Thyroid gland (tissue), 4 donors: ENCODE results near the gene SUOX.

Experiments used
- CTCF ChIP-seq, 6 experiments: fragments of 200-600 bp in 3 of 6; fragments of 450-650 bp in 3 of 6; sonication (generic) in 3 of 6; IDR thresholded peaks; one replicate each; pipeline ENCODE4 v1.5.1; 2016 to 2019; ENCODE audit warnings: antibody characterized with exemption in 6 of 6, mild to moderate bottlenecking in 2 of 6, inconsistent platforms in 1 of 6, moderate library complexity in 1 of 6
- POLR2A ChIP-seq, 2 donors: fragments of 450-650 bp; IDR thresholded peaks; one replicate each; pipeline ENCODE4 v1.6.1; 2017; ENCODE audit warnings: antibody characterized with exemption in 2 of 2, mild to moderate bottlenecking in 2 of 2, moderate library complexity in 1 of 2

DNA sequence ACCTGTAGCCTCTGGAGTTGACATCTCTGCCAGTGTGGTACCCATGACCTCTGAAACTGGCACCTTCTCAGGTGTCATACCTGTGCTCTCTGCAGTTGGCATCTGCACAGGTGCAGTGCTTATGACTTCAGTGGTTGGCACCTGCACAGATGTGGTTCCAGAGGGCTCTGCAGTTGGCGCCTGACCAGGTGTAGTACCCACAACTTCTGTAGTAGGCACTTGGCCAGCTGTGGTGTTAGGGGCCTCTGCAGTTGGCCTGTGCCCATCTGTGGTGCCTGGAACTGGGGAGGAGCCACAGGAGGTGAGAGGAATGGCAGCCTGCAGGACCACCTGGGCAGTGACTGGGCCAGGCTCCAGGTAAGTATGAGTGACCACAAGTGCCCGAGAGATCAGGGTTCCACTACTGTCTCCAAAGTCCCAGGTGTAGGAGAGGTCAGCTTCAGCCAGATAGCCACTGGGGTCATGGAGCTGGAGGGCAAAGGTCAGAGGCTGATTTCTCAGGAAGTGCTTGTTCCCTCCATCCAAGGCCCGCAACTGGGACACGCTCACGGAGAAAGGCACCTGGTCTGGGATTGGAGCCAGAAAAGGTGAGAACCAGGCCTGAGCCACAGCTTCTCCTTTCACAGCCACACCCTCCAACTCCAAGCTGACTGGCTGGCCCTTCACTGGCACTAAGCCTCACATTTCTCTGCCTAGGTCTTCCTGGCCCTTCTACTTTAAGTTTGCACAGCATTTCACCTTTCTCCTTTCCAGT is 39.8 kb upstream of the SUOX start:
- TF ChIP-seq CTCF (IDR thresholded peaks at IDR 0.05) (no peak), POLR2A (IDR thresholded peaks at IDR 0.05) (no peak)
